CD14-positive monocyte (primary cell): Measurements from ENCODE around the gene OSBPL1A. TPM values are rescaled to one million over a fixed set of nuclear protein-coding genes. Genes with fewer than 3 reads are reported as not detected.

ENCODE experiments used
- DNase-seq, 3 donors: peaks; one replicate each; pipeline ENCODE4 v3.0.0-alpha.2; 2011 to 2022
- H2AFZ ChIP-seq: 2 replicates; pipeline ENCODE4 v1.6.0; 2012; ENCODE audit warnings: mild to moderate bottlenecking, low read depth, low read length, inconsistent platforms; ENCODE audit not compliant: insufficient read depth, poor library complexity, severe bottlenecking
- H3K27ac ChIP-seq, 2 donors: 1 replicate in 1 of 2; 2 replicates in 1 of 2; pipeline ENCODE4 v1.5.1; 2012 to 2013; ENCODE audit warnings: low read length in 2 of 2, control low read depth in 1 of 2, inconsistent platforms in 1 of 2, low read depth in 1 of 2, mild to moderate bottlenecking in 1 of 2
- H3K27me3 ChIP-seq, 2 donors: one replicate each; pipeline versions ENCODE4 v1.6.0 to v1.6.1; 2011 to 2013; ENCODE audit warnings: low read length in 2 of 2; ENCODE audit not compliant: control insufficient read depth in 2 of 2, insufficient read depth in 2 of 2
- H3K36me3 ChIP-seq, 2 donors: replicated peaks in 1 of 2; 1 replicate in 1 of 2; 2 replicates in 1 of 2; pipeline versions ENCODE4 v1.5.1 to v1.6.1; 2012 to 2013; ENCODE audit warnings: low read length in 2 of 2, control low read depth in 1 of 2, inconsistent platforms in 1 of 2, mild to moderate bottlenecking in 1 of 2; ENCODE audit not compliant: insufficient read depth in 2 of 2, control insufficient read depth in 1 of 2
- H3K4me1 ChIP-seq, 2 donors: 1 replicate in 1 of 2; 2 replicates in 1 of 2; pipeline versions ENCODE4 v1.5.1 to v1.6.1; 2012 to 2013; ENCODE audit warnings: low read length in 2 of 2, control low read depth in 1 of 2, inconsistent platforms in 1 of 2, mild to moderate bottlenecking in 1 of 2, moderate library complexity in 1 of 2; ENCODE audit not compliant: insufficient read depth in 2 of 2, control insufficient read depth in 1 of 2
- H3K4me2 ChIP-seq: replicated peaks from 2 replicates; pipeline ENCODE3; 2012; ENCODE audit warnings: low read length, moderate library complexity, mild to moderate bottlenecking; ENCODE audit not compliant: poor library complexity, severe bottlenecking; ENCODE audit errors: extremely low read depth
- H3K4me3 ChIP-seq, 3 experiments: fragments of 200-600 bp in 1 of 3; sonication (generic) in 1 of 3; replicated peaks in 1 of 3; 1 replicate in 2 of 3; 2 replicates in 1 of 3; pipeline ENCODE4 v1.5.1; 2011 to 2013; ENCODE audit warnings: low read length in 3 of 3, mild to moderate bottlenecking in 3 of 3, control low read depth in 2 of 3, low read depth in 2 of 3, inconsistent platforms in 1 of 3, moderate library complexity in 1 of 3
- H3K79me2 ChIP-seq: 2 replicates; pipeline ENCODE4 v1.6.0; 2012; ENCODE audit warnings: mild to moderate bottlenecking, control low read depth, inconsistent platforms, low read length, moderate library complexity; ENCODE audit not compliant: insufficient read depth
- H3K9ac ChIP-seq: 2 replicates; pipeline ENCODE4 v1.6.0; 2017; ENCODE audit warnings: low read length, mild to moderate bottlenecking; ENCODE audit not compliant: insufficient read depth, poor library complexity, severe bottlenecking
- H3K9me3 ChIP-seq, 2 donors: replicated peaks in 1 of 2; 1 replicate in 1 of 2; 2 replicates in 1 of 2; pipeline versions ENCODE4 v1.5.1 to v1.6.1; 2012 to 2013; ENCODE audit warnings: low read length in 2 of 2, control low read depth in 1 of 2; ENCODE audit not compliant: control insufficient read depth in 1 of 2, insufficient read depth in 1 of 2
- H4K20me1 ChIP-seq: 2 replicates; pipeline ENCODE4 v1.6.0; 2012; ENCODE audit warnings: mild to moderate bottlenecking, low read length, control low read depth, moderate library complexity; ENCODE audit not compliant: insufficient read depth
- H3K27ac Mint-ChIP-seq, 7 donors: one replicate each; pipeline ENCODE4 v1.8.0; 2020; ENCODE audit warnings: mild to moderate bottlenecking in 7 of 7, mixed read lengths in 7 of 7, moderate library complexity in 6 of 7, inconsistent platforms in 2 of 7
- H3K27me3 Mint-ChIP-seq, 3 donors: one replicate each; pipeline ENCODE4 v1.8.0; 2021 to 2022; ENCODE audit warnings: low read depth in 3 of 3, mild to moderate bottlenecking in 3 of 3, mixed read lengths in 3 of 3, moderate library complexity in 3 of 3, inconsistent platforms in 1 of 3
- H3K36me3 Mint-ChIP-seq, 2 donors: one replicate each; pipeline ENCODE4 v1.8.0; 2020; ENCODE audit warnings: mixed read lengths in 2 of 2, inconsistent platforms in 1 of 2, mild to moderate bottlenecking in 1 of 2
- H3K4me1 Mint-ChIP-seq: one replicate; pipeline ENCODE4 v1.8.0; 2020; ENCODE audit warnings: mild to moderate bottlenecking, mixed read lengths
- H3K4me3 Mint-ChIP-seq, 2 donors: one replicate each; pipeline ENCODE4 v1.8.0; 2020; ENCODE audit warnings: mild to moderate bottlenecking in 2 of 2, mixed read lengths in 2 of 2, moderate library complexity in 1 of 2
- H3K9me3 Mint-ChIP-seq, 7 donors: one replicate each; pipeline ENCODE4 v1.8.0; 2020 to 2022; ENCODE audit warnings: mixed read lengths in 7 of 7, mild to moderate bottlenecking in 6 of 7, moderate library complexity in 6 of 7, inconsistent platforms in 2 of 7
- CTCF ChIP-seq: fragments of 200-600 bp; IDR thresholded peaks from one replicate; pipeline ENCODE4 v1.8.0; 2022; ENCODE audit warnings: antibody characterized with exemption, mild to moderate bottlenecking
- WGBS: methylation state at CpG from one replicate; pipeline ENCODE4 v1.1.5; 2013; ENCODE audit warnings: missing lambda C conversion rate; ENCODE audit not compliant: insufficient coverage; 5-methylcytosine and 5-hydroxymethylcytosine counted together
- intact Hi-C, 2 donors: fragments of 100-400 bp; cut with micrococcal nuclease; formaldehyde crosslinking; loops; one replicate each; pipeline versions ENCODE4 v1.15.0 to v1.15.1; 2023
- polyA plus RNA-seq, 3 donors: library from polyadenylated mRNA; depleted of rRNA in 1 of 3; unstranded in 2 of 3; stranded (reverse) in 1 of 3; fragments of 300-500 nt in 2 of 3; fragments of >200 nt in 1 of 3; fragmentation: Illumina TruSeq in 2 of 3; gene quantifications; 1 replicate in 2 of 3; 2 replicates in 1 of 3; pipeline ENCODE4 v1.2.3, GENCODE V29; 2012 to 2021

Gene OSBPL1A
- polyA plus RNA-seq, 3 donors = 6.3 to 9.1 (median 7.1) TPM

GRCh38 chr18:24427484-24427883, 29.9 kb upstream of the OSBPL1A start:
- Mint-ChIP-seq H3K36me3 (peaks cover 17 to 18% of the 10 kb centered on the region in 2 donors), H3K4me3 (peak overlapping the region; percentile 95), H3K9me3 (peaks cover 0 to 12% (median 5%) of the 10 kb centered on the region in 7 donors), H3K27ac (peak overlapping the region in 5 of 7 donors; percentile 15 to 93 (median 92)), H3K27me3 (peaks cover 6 to 10% (median 7%) of the 10 kb centered on the region in 3 donors), H3K4me1 (peaks cover 21% of the 10 kb centered on the region)
- 60% methylated on average over 1 of the region's 3 CpGs for WGBS
- Histone ChIP-seq H2AFZ (peak overlapping the region; percentile 100), H3K9ac (no peak overlapping the region), H3K27ac (no peak overlapping the region), H3K79me2 (peaks cover 12% of the 10 kb centered on the region), H3K4me1 (peaks cover 11 to 20% of the 10 kb centered on the region in 2 donors), H3K36me3 (peaks cover 3 to 9% of the 10 kb centered on the region in 2 donors), H3K9me3 (no peaks in the 10 kb centered on the region), H3K4me3 (peak overlapping the region in 1 of 3 experiments; percentile 88), H3K27me3 (peaks cover 2 to 11% of the 10 kb centered on the region in 2 donors), H3K4me2 (peak overlapping the region; percentile 85), H4K20me1 (no peaks in the 10 kb centered on the region)
- no peak for TF ChIP-seq CTCF
- intact Hi-C loops = no loop called here
- no peak for DNase-seq

GRCh38 chr18:24426398-24427294, 29.0 kb upstream of the OSBPL1A start, which contains the start of gene IMPACT:
TSS of gene IMPACT (plus strand) at chr18:24426670. CDS start at chr18:24426757, 87 bp downstream.
- peak within 1 kb of the TSS; percentile 72 to 90 for H3K27ac ChIP-seq

More at GRCh38 chr18:24426398-24427294, 29.0 kb upstream of the OSBPL1A start, which contains the start of gene IMPACT:
- Histone ChIP-seq H2AFZ (peak within 1 kb of the TSS; percentile 100), H3K9me3 (no peaks in the 10 kb centered on the region), H3K4me3 (peak within 1 kb of the TSS; percentile 83 to 97 (median 88)), H4K20me1 (no peaks in the 10 kb centered on the region), H3K36me3 (peaks cover 3 to 9% of the 10 kb centered on the region in 2 donors), H3K9ac (peak within 1 kb of the TSS; percentile 92), H3K4me1 (peaks cover 11 to 20% of the 10 kb centered on the region in 2 donors), H3K27me3 (peaks cover 2 to 11% of the 10 kb centered on the region in 2 donors), H3K79me2 (peaks cover 12% of the 10 kb centered on the region), H3K4me2 (peak within 1 kb of the TSS; percentile 85)
- TF ChIP-seq CTCF = no peak
- intact Hi-C loops = no loop called here
- Mint-ChIP-seq H3K36me3 (peaks cover 14 to 17% of the 10 kb centered on the region in 2 donors), H3K27me3 (peaks cover 6 to 12% (median 9%) of the 10 kb centered on the region in 3 donors), H3K4me1 (peaks cover 16% of the 10 kb centered on the region), H3K4me3 (peak within 1 kb of the TSS; percentile 95), H3K27ac (peak within 1 kb of the TSS; percentile 82 to 93 (median 91)), H3K9me3 (peaks cover 0 to 12% (median 5%) of the 10 kb centered on the region in 7 donors)
- 2% methylated on average over 82 of the region's 82 CpGs for WGBS
- peak; percentile 70 to 81 (median 80) for DNase-seq
